HepG2 (cell line): ENCODE results near the gene L2HGDH. TPM values are rescaled to one million over a fixed set of nuclear protein-coding genes. Genes with fewer than 3 reads are reported as not detected.

ENCODE experiments used
- CREB1 ChIP-seq, 2 experiments: fragments of 450-650 bp in 1 of 2; IDR thresholded peaks; 2 replicates each; pipeline ENCODE4 v1.6.1; 2016 to 2017; ENCODE audit warnings: control low read depth in 1 of 2, mild to moderate bottlenecking in 1 of 2, missing compliant biosample characterization in 1 of 2, missing genetic modification characterization in 1 of 2
- HMGXB3 ChIP-seq: sonication (generic); formaldehyde crosslinking; IDR thresholded peaks from 2 replicates; pipeline ENCODE4 v1.4.0; 2020; ENCODE audit warnings: missing genetic modification reagents, borderline replicate concordance
- HNF4G ChIP-seq, 2 experiments: sonication (generic) in 1 of 2; formaldehyde crosslinking in 1 of 2; IDR thresholded peaks; 2 replicates each; pipeline versions ENCODE4 v1.4.0 to v1.6.1; 2011 to 2020; ENCODE audit warnings: borderline replicate concordance in 2 of 2, low read depth in 2 of 2, mild to moderate bottlenecking in 2 of 2, low read length in 1 of 2, missing genetic modification reagents in 1 of 2, moderate library complexity in 1 of 2
- ISL2 ChIP-seq: sonication (generic); formaldehyde crosslinking; IDR thresholded peaks from 2 replicates; pipeline ENCODE4 v1.5.0; 2020; ENCODE audit warnings: missing genetic modification reagents
- MEIS1 ChIP-seq: sonication (generic); formaldehyde crosslinking; IDR thresholded peaks from 2 replicates; pipeline ENCODE4 v1.9.0; 2021; ENCODE audit warnings: mild to moderate bottlenecking, missing genetic modification reagents, moderate library complexity, borderline replicate concordance
- NFYB ChIP-seq: sonication (generic); formaldehyde crosslinking; IDR thresholded peaks from 2 replicates; pipeline ENCODE4 v1.4.0; 2020; ENCODE audit warnings: missing genetic modification reagents
- NR2C2 ChIP-seq: sonication (generic); formaldehyde crosslinking; IDR thresholded peaks from 2 replicates; pipeline ENCODE4 v1.4.0; 2020; ENCODE audit warnings: missing genetic modification reagents, mild to moderate bottlenecking, moderate library complexity, borderline replicate concordance
- PITX1 ChIP-seq: sonication (generic); formaldehyde crosslinking; IDR thresholded peaks from 2 replicates; pipeline ENCODE4 v1.5.1; 2020; ENCODE audit warnings: mild to moderate bottlenecking, missing genetic modification reagents
- SATB2 ChIP-seq: sonication (generic); formaldehyde crosslinking; IDR thresholded peaks from 2 replicates; pipeline ENCODE4 v1.5.0; 2020; ENCODE audit warnings: missing genetic modification reagents
- SMYD3 ChIP-seq: sonication (generic); formaldehyde crosslinking; IDR thresholded peaks from 2 replicates; pipeline ENCODE4 v1.8.1; 2023; ENCODE audit warnings: mild to moderate bottlenecking, missing genetic modification reagents
- TARDBP ChIP-seq: sonication (generic); formaldehyde crosslinking; IDR thresholded peaks from 2 replicates; pipeline ENCODE4 v1.8.0; 2022; ENCODE audit warnings: mild to moderate bottlenecking, missing genetic modification reagents
- ZBTB34 ChIP-seq: sonication (generic); formaldehyde crosslinking; IDR thresholded peaks from 2 replicates; pipeline ENCODE4 v1.8.0; 2022; ENCODE audit warnings: mild to moderate bottlenecking, missing genetic modification reagents
- ZHX1 ChIP-seq: sonication (generic); formaldehyde crosslinking; IDR thresholded peaks from 2 replicates; pipeline ENCODE4 v1.8.1; 2022; ENCODE audit warnings: low read depth, mild to moderate bottlenecking, missing genetic modification reagents
- ZMYM2 ChIP-seq: sonication (generic); formaldehyde crosslinking; IDR thresholded peaks from 2 replicates; pipeline ENCODE4 v1.8.0; 2022; ENCODE audit warnings: mild to moderate bottlenecking, missing genetic modification reagents
- ZNF234 ChIP-seq: sonication (generic); formaldehyde crosslinking; conservative IDR thresholded peaks from 2 replicates; pipeline ENCODE4 v1.5.1; 2020; ENCODE audit warnings: mild to moderate bottlenecking, missing genetic modification reagents
- ZNF317 ChIP-seq: sonication (generic); formaldehyde crosslinking; IDR thresholded peaks from 2 replicates; pipeline ENCODE4 v1.5.0; 2020; ENCODE audit warnings: mild to moderate bottlenecking, missing genetic modification reagents
- ZNF670 ChIP-seq: sonication (generic); formaldehyde crosslinking; IDR thresholded peaks from 2 replicates; pipeline ENCODE4 v1.8.0; 2022; ENCODE audit warnings: mild to moderate bottlenecking, missing genetic modification reagents, borderline replicate concordance
- polyA plus RNA-seq, 8 experiments: library from polyadenylated mRNA; depleted of rRNA in 3 of 8; stranded (reverse) in 7 of 8; unstranded in 1 of 8; fragments of >200 nt; fragmentation: Illumina TruSeq in 4 of 8; extraction: Trizol in 4 of 8; gene quantifications; 2 replicates each; pipeline versions ENCODE4 v1.2.1 to v1.2.3, GENCODE V29; 2011 to 2016; ENCODE audit warnings: low read depth in 4 of 8, missing spikeins in 1 of 8, mixed read lengths in 1 of 8; ENCODE audit not compliant: insufficient read depth in 1 of 8
- total RNA-seq, 5 experiments: library from RNA; depleted of rRNA; stranded (reverse); fragments of >200 nt; fragmentation: Illumina TruSeq; extraction: Trizol; gene quantifications; 2 replicates each; pipeline ENCODE4 v1.2.3, GENCODE V29; 2016; ENCODE audit warnings: low read depth in 1 of 5
- TF ChIP-seq, protein P1 (sequence below): IDR thresholded peaks from 2 replicates; pipeline ENCODE4 v1.6.1; 2016; ENCODE audit warnings: low read depth, borderline replicate concordance

L2HGDH gene
- total and polyA plus RNA-seq, 2 of the 13 experiments (the other 11 are each of a cell fraction or from before 2014, with no cell fraction given), result 3.3 to 5.0 TPM

- TF ChIP-seq ZHX1, result peak; percentile 74; the same call in 1 of the 2 replicates
- TF ChIP-seq ZNF234 (CRISPR knock-in tag), result no peak
- peak; percentile 45; the same call in 1 of the 2 replicates for TF ChIP-seq HMGXB3 (CRISPR knock-in tag)
- TF ChIP-seq ZBTB34 (CRISPR knock-in tag), result peak; percentile 90
- TF ChIP-seq NR2C2 (CRISPR knock-in tag), result peak; percentile 30; the same call in 1 of the 2 replicates
- TF ChIP-seq, protein P1, sequence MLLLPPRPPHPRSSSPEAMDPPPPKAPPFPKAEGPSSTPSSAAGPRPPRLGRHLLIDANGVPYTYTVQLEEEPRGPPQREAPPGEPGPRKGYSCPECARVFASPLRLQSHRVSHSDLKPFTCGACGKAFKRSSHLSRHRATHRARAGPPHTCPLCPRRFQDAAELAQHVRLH (CRISPR knock-in tag), result peak; percentile 50; the same call in 1 of the 2 replicates
- TF ChIP-seq MEIS1 (CRISPR knock-in tag), result no peak
- TF ChIP-seq SATB2 (CRISPR knock-in tag), result 0 out of 2 replicates have a peak, but pooled peaks have one; percentile 50
- peak; percentile 82 for TF ChIP-seq ZNF317
- peak; percentile 83; the same call in 1 of the 2 replicates for TF ChIP-seq TARDBP
- TF ChIP-seq HNF4G (IDR thresholded peaks at IDR 0.05; ENCODE audit: borderline replicate concordance, low read depth, low read length), result peak; percentile 40; the same call in 1 of the 2 replicates
- TF ChIP-seq HNF4G (CRISPR knock-in tag; IDR thresholded peaks at IDR 0.05; ENCODE audit: borderline replicate concordance, low read depth), result no peak
- peak; percentile 60; the same call in 1 of the 2 replicates for TF ChIP-seq ISL2 (CRISPR knock-in tag)
- TF ChIP-seq NFYB (CRISPR knock-in tag), result peak; percentile 13; the same call in 1 of the 2 replicates
- TF ChIP-seq SMYD3 (CRISPR knock-in tag), result 0 out of 2 replicates have a peak, but pooled peaks have one; percentile 35
- TF ChIP-seq PITX1 (CRISPR knock-in tag), result peak; percentile 74; the same call in 1 of the 2 replicates
- no peak for TF ChIP-seq ZNF670 (CRISPR knock-in tag)
- TF ChIP-seq CREB1 (IDR thresholded peaks at IDR 0.05), result peak; percentile 26; the same call in 1 of the 2 replicates
- TF ChIP-seq CREB1 (CRISPR knock-in tag; IDR thresholded peaks at IDR 0.05), result 0 out of 2 replicates have a peak, but pooled peaks have one; percentile 46
- peak; percentile 52; the same call in 1 of the 2 replicates for TF ChIP-seq ZMYM2 (CRISPR knock-in tag)
These were observed 8.1 kb downstream of the L2HGDH start (continued) for GRCh38 chr14:50303744-50304471.
